ENCODE data around the gene ELOVL5.

DNA sequence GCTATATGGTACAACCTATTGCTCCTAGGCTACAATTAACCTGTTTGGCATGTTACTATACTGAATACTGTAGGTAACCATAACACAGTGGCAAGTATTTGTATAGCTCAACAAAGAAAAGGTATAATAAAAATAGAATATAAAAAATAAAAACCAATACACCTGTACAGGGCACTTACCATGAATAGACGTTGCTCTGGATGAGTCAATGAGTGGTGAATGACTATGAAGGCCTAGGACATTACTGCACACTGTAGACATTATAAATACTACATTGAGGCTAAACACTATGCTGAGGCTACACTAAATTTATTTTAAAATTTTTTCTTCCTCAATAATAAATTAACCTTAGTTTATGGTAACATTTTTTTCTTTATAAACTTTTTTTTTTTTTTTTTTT is 18.6 kb downstream of the ELOVL5 start:
- TF ChIP-seq, protein P1, sequence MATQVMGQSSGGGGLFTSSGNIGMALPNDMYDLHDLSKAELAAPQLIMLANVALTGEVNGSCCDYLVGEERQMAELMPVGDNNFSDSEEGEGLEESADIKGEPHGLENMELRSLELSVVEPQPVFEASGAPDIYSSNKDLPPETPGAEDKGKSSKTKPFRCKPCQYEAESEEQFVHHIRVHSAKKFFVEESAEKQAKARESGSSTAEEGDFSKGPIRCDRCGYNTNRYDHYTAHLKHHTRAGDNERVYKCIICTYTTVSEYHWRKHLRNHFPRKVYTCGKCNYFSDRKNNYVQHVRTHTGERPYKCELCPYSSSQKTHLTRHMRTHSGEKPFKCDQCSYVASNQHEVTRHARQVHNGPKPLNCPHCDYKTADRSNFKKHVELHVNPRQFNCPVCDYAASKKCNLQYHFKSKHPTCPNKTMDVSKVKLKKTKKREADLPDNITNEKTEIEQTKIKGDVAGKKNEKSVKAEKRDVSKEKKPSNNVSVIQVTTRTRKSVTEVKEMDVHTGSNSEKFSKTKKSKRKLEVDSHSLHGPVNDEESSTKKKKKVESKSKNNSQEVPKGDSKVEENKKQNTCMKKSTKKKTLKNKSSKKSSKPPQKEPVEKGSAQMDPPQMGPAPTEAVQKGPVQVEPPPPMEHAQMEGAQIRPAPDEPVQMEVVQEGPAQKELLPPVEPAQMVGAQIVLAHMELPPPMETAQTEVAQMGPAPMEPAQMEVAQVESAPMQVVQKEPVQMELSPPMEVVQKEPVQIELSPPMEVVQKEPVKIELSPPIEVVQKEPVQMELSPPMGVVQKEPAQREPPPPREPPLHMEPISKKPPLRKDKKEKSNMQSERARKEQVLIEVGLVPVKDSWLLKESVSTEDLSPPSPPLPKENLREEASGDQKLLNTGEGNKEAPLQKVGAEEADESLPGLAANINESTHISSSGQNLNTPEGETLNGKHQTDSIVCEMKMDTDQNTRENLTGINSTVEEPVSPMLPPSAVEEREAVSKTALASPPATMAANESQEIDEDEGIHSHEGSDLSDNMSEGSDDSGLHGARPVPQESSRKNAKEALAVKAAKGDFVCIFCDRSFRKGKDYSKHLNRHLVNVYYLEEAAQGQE (IDR thresholded peaks at IDR 0.05; ENCODE audit: insufficient read depth in 1 of 2, low read depth in 2 of 2, low read length in 1 of 2): no peak
- TF ChIP-seq, protein P2, sequence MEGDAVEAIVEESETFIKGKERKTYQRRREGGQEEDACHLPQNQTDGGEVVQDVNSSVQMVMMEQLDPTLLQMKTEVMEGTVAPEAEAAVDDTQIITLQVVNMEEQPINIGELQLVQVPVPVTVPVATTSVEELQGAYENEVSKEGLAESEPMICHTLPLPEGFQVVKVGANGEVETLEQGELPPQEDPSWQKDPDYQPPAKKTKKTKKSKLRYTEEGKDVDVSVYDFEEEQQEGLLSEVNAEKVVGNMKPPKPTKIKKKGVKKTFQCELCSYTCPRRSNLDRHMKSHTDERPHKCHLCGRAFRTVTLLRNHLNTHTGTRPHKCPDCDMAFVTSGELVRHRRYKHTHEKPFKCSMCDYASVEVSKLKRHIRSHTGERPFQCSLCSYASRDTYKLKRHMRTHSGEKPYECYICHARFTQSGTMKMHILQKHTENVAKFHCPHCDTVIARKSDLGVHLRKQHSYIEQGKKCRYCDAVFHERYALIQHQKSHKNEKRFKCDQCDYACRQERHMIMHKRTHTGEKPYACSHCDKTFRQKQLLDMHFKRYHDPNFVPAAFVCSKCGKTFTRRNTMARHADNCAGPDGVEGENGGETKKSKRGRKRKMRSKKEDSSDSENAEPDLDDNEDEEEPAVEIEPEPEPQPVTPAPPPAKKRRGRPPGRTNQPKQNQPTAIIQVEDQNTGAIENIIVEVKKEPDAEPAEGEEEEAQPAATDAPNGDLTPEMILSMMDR (IDR thresholded peaks at IDR 0.05): no peak
- TF ChIP-seq POLR2AphosphoS5 (IDR thresholded peaks at IDR 0.05; ENCODE audit: low read depth, low read length): no peak
